Lung (tissue), 12 donors: ENCODE data around the gene SLCO4C1. TPM values are rescaled to one million over a fixed set of nuclear protein-coding genes. Genes with fewer than 3 reads are reported as not detected.

Experiments used
- ATAC-seq: fragments of 200-7000 bp; cut with Tn5 transposase; one replicate; pipeline ENCODE4 v1.9.1; 2020; ENCODE audit warnings: moderate number of reproducible peaks; ENCODE audit not compliant: insufficient read depth, low FRiP score
- DNase-seq, 3 donors: peaks; one replicate each; pipeline ENCODE4 v3.0.0-alpha.2; 2013 to 2017
- H3K27ac ChIP-seq, 2 donors: one replicate each; pipeline ENCODE4 v1.5.1; 2013; ENCODE audit warnings: mild to moderate bottlenecking in 2 of 2, moderate library complexity in 2 of 2, control low read depth in 1 of 2, inconsistent platforms in 1 of 2, low read depth in 1 of 2, low read length in 1 of 2
- H3K27me3 ChIP-seq, 3 donors: one replicate each; pipeline ENCODE4 v1.5.1; 2013; ENCODE audit warnings: low read length in 2 of 3; ENCODE audit not compliant: control insufficient read depth in 3 of 3, insufficient read depth in 3 of 3
- H3K36me3 ChIP-seq, 4 donors: one replicate each; pipeline ENCODE4 v1.5.1; 2013; ENCODE audit warnings: low read length in 4 of 4, mild to moderate bottlenecking in 1 of 4, moderate library complexity in 1 of 4; ENCODE audit not compliant: control insufficient read depth in 4 of 4, insufficient read depth in 4 of 4
- H3K4me1 ChIP-seq, 5 donors: one replicate each; pipeline ENCODE4 v1.5.1; 2013; ENCODE audit warnings: low read length in 5 of 5, mild to moderate bottlenecking in 2 of 5, moderate library complexity in 1 of 5; ENCODE audit not compliant: control insufficient read depth in 5 of 5, insufficient read depth in 5 of 5
- H3K4me3 ChIP-seq: one replicate; pipeline ENCODE4 v1.5.1; 2013; ENCODE audit warnings: mild to moderate bottlenecking, control low read depth, moderate library complexity
- H3K9ac ChIP-seq, 2 donors: one replicate each; pipeline ENCODE4 v1.5.1; 2013; ENCODE audit warnings: low read length in 2 of 2, control low read depth in 1 of 2; ENCODE audit not compliant: insufficient read depth in 1 of 2
- H3K9me3 ChIP-seq, 4 donors: one replicate each; pipeline ENCODE4 v1.5.1; 2013; ENCODE audit warnings: low read length in 3 of 4, mild to moderate bottlenecking in 1 of 4, moderate library complexity in 1 of 4; ENCODE audit not compliant: control insufficient read depth in 4 of 4, insufficient read depth in 3 of 4
- WGBS, 2 donors: extraction: QIAGEN DNeasy Blood & Tissue Kit; methylation state at CpG; one replicate each; pipeline ENCODE4 v1.1.7; 2013; 5-methylcytosine and 5-hydroxymethylcytosine counted together
- polyA plus RNA-seq, 2 donors: library from polyadenylated mRNA; stranded (reverse); fragments of 200-250 nt; gene quantifications; one replicate each; pipeline ENCODE4 v1.2.1, GENCODE V29; 2013
- total RNA-seq, 2 donors: library from RNA; depleted of rRNA in 1 of 2; stranded (reverse); fragments of >200 nt in 1 of 2; gene quantifications; one replicate each; pipeline ENCODE4 v1.2.1, GENCODE V29; 2014 to 2021
- TF ChIP-seq, protein P1 (sequence below): IDR thresholded peaks from 2 replicates; pipeline ENCODE4 v1.5.1; 2012; ENCODE audit warnings: mild to moderate bottlenecking; ENCODE audit errors: control extremely low read depth, extremely low read depth
- donor health status: control.
- donor health status: control.
- donor health status: Bipolar disorder and iron deficiency.
- donor health status: healthy.
- donor health status: DM: yes; HTN: yes; CAD: no.

SLCO4C1 gene
- total and polyA plus RNA-seq, 4 donors, result 3.8 to 26.5 (median 11.6) TPM

- Histone ChIP-seq H3K27ac (no peak overlapping the region), H3K27me3 (no peaks in the 10 kb centered on the region), H3K4me1 (no peaks in the 10 kb centered on the region), H3K9ac (no peak overlapping the region), H3K36me3 (no peaks in the 10 kb centered on the region), H3K4me3 (no peak overlapping the region), H3K9me3 (no peaks in the 10 kb centered on the region)
- WGBS, 2 donors, result 29 to 59% methylated on average over 2 of the region's 2 CpGs
- TF ChIP-seq, protein P1, sequence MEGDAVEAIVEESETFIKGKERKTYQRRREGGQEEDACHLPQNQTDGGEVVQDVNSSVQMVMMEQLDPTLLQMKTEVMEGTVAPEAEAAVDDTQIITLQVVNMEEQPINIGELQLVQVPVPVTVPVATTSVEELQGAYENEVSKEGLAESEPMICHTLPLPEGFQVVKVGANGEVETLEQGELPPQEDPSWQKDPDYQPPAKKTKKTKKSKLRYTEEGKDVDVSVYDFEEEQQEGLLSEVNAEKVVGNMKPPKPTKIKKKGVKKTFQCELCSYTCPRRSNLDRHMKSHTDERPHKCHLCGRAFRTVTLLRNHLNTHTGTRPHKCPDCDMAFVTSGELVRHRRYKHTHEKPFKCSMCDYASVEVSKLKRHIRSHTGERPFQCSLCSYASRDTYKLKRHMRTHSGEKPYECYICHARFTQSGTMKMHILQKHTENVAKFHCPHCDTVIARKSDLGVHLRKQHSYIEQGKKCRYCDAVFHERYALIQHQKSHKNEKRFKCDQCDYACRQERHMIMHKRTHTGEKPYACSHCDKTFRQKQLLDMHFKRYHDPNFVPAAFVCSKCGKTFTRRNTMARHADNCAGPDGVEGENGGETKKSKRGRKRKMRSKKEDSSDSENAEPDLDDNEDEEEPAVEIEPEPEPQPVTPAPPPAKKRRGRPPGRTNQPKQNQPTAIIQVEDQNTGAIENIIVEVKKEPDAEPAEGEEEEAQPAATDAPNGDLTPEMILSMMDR, result no peak
- no peak for ATAC-seq
- DNase-seq, result no peak
Observed at GRCh38 chr5:102278231-102278630, 17.9 kb downstream of the SLCO4C1 start.

GRCh38 chr5:102277144-102277543, 18.9 kb downstream of the SLCO4C1 start:
- H3K4me3 ChIP-seq, result no peak overlapping the region
- H3K27ac ChIP-seq, result no peak overlapping the region
- H3K27me3 ChIP-seq, result no peaks in the 10 kb centered on the region
- DNase-seq (no peak), ATAC-seq (no peak)
- H3K4me1 ChIP-seq, result no peaks in the 10 kb centered on the region
- no peak overlapping the region for H3K9ac ChIP-seq
- no peaks in the 10 kb centered on the region for H3K36me3 ChIP-seq
- WGBS, 2 donors, result 37 to 64% methylated on average over 2 of the region's 2 CpGs
- TF ChIP-seq, protein P1, result no peak
- H3K9me3 ChIP-seq, result peaks cover 0 to 2% (median 0%) of the 10 kb centered on the region in 4 donors

DNA sequence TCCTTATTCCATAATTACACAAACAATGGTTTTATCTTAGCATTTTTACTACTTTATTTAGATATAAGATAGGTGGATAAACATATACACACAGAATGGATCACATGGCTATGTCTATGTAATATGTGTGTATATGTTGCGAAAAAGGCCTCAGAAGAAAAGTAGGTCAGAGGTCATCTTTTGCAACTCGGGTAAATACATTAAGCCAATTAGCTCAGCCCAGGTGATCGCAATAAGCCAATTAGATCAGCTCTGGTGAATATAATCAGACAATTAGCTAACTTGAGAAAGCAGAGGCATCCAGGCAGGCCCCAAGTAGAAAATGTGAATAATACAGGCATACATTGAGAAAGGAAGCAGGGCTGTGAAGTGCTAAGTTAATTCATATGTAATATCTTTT, 24.3 kb downstream of the SLCO4C1 start:
- H3K4me3 ChIP-seq, result no peak overlapping the region
- WGBS, 2 donors, result 77 to 80% methylated on average over 3 of the region's 3 CpGs
- H3K36me3 ChIP-seq, result no peaks in the 10 kb centered on the region
- DNase-seq, result no peak
- peaks cover 0 to 2% (median 0%) of the 10 kb centered on the region in 4 donors for H3K9me3 ChIP-seq
- H3K4me1 ChIP-seq, result no peaks in the 10 kb centered on the region
- TF ChIP-seq, protein P1, result no peak
- H3K27ac ChIP-seq, result no peak overlapping the region
- H3K27me3 ChIP-seq, result no peaks in the 10 kb centered on the region
- ATAC-seq, result no peak
- no peak overlapping the region for H3K9ac ChIP-seq

DNA sequence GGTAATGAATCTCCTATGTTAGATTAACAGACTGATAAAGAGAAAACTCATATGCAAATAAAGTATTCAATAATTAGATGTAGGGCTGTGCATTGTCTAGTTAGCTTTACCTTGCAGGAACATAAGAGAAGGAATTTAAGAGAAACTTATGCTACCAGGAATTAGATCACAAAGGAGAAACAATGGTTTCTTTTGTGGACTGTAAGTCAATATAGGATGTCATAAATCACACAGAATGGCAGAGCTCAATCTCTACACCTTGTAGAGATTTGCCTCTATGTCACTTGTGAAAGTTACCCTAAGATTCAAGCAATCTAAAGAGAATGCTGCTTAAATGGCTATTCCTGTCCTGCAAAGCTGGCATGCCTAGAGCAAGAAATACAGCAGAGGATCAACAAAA, 26.0 kb downstream of the SLCO4C1 start:
- ATAC-seq (no peak), DNase-seq (no peak)

More for the DNA sequence above, 26.0 kb downstream of the SLCO4C1 start:
- H3K4me1 ChIP-seq, result no peaks in the 10 kb centered on the region
- no peak overlapping the region for H3K27ac ChIP-seq
- no peak overlapping the region for H3K4me3 ChIP-seq
- TF ChIP-seq, protein P1, result no peak
- no peak overlapping the region for H3K9ac ChIP-seq
- no peaks in the 10 kb centered on the region for H3K36me3 ChIP-seq
- peaks cover 0 to 4% (median under 1%) of the 10 kb centered on the region in 4 donors for H3K9me3 ChIP-seq
- H3K27me3 ChIP-seq, result no peaks in the 10 kb centered on the region
